SIG-M5 treated with dmso at 0.1 percent for 504 hours (cell line): ENCODE data around the gene MDM1.

Experiments used
- DNase-seq: peaks from one replicate; lab custom pipeline; 2025; ENCODE audit not compliant: unreplicated experiment; lab: John Stamatoyannopoulos, UW

Gene MDM1

GRCh38 chr12:68279227-68280054 is 52.7 kb downstream of the MDM1 start:
- no peak for DNase-seq

GRCh38 chr12:68276402-68276930 is 55.7 kb downstream of the MDM1 start:
- peak; percentile 18 for DNase-seq

- DNase-seq = no peak
Measured at GRCh38 chr12:68272732-68273131, 59.4 kb downstream of the MDM1 start.

DNA sequence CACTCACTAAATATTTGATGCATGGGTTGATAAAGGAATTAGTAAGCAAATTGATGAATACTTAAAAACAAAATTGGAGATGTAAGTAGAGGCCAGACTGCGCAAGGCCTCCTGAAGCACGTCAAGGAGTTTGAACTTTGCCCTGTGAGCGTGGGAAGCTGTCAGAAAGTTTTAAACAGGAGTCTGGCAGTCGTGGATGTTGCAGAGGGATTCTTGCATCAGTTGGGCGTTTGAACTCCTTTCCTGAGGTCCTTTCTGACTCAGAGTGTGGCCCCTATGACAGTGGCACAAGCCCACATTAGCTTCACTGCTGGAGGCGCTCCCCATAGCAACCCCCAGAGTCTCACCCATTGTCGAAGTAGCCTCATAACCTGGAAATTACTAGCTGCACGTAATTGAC is 60.8 kb downstream of the MDM1 start:
- DNase-seq = peak; percentile 47

DNA sequence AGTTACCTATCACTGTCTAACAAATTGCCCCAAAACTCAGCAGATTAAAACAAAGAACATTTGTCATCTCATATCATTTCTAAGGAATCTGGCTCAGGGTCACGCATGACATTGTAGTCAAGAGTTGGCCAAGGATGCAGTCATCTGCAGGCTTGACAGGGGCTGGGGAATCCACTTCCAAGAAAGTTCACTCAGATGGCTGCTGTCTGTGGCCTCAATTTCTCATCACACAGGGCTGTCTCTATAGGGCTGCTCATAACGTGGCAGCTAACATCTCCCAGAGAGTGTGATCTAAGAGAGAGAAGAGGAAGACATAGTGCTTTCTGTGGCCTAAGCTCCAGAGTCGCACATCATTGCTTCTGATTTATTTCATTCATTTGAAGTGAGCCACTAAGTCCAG is 61.8 kb downstream of the MDM1 start:
- no peak for DNase-seq

GRCh38 chr12:68269779-68270178 is 62.4 kb downstream of the MDM1 start:
- DNase-seq = no peak

DNA sequence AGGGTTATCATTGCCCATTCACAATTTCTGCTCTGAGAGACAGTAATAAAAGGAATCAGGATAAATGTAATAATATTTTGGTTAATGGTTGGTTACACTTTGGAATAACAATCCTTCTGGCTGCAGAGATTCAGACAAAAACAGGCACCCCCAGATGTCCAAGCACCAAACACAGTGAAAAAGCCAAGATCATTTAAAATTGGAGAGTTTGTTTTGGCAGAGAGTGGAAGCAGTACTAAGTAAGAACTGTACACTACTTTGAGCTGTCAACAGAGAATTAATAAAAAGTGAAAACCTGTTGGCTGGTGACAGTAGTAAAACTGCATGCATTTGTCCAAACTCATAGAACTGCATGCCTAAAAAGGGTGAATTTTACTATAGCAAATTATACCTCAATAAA is 63.2 kb downstream of the MDM1 start:
- no peak for DNase-seq

DNA sequence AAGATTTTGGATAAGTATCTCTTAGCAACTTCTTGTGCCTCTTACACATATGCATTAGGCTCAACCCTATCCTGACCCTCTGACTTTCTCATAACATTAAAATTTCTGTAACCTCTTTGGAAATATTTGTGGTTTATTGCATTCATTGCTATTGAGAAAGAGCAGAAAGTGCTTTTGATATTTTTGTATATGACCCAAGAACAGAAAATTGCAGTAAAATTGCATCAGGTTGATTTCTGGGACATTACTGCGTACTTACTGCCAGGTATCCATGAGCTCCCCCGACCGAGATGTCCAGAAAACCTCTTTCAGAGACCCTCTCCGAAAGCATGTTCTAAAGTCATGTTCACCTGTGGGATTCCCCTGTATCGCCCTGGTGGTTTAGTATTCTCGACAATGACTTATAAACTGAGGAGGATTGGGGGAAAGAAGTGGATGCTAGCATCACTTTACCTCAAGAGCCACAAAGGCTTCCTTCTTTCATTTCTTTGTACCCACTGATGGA is 64.2 kb downstream of the MDM1 start:
- DNase-seq = peak; percentile 78

DNA sequence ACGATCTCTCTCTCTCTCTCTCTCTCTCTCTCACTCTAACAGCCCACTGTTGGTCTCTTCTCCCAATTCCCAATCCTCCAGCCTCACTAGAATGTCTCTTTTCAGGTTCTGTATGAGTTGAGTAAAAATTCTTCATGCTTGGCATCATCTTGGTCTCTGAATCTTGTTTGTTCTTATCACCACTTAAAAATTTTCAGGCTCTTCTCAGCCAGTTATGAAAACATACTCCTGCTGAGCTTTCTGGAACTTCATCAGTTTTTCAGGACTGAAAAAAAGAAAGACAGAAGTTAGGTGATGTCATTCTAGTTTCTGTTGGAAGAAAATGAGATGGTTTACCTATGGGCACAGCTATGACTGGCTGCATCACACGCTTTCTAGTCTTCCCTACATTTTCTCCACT is 67.3 kb downstream of the MDM1 start:
- DNase-seq = no peak

GRCh38 chr12:68264158-68264855 is 67.9 kb downstream of the MDM1 start:
- no peak for DNase-seq

- DNase-seq = no peak
Measured at GRCh38 chr12:68263366-68263765, 68.8 kb downstream of the MDM1 start.

- no peak for DNase-seq
Measured at GRCh38 chr12:68261896-68262295, 70.3 kb downstream of the MDM1 start.

GRCh38 chr12:68260153-68260552 is 72.0 kb downstream of the MDM1 start:
- DNase-seq = no peak

- DNase-seq = no peak
Measured at GRCh38 chr12:68259318-68259940, 72.7 kb downstream of the MDM1 start.

DNA sequence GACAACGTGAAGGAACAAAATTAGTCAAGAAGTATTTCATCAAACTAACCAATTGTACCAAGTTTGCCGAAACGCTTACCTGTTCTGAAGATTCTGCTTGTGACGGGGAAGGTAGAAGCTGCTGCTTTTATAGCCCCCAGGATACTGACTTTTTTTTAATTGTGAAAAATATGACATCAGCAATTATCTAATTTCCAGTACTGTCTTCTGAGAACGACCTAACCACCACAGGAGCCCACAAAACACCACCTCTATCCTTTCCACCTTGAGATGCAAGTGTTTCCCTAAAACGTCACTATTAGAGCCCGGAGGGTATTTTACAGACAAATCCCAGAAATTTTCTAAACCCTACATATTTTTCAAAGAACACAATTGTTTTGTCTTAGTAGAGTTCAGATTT is 78.7 kb downstream of the MDM1 start, which contains the start of gene IL22:
Gene IL22, minus strand, starts transcription at position 101 of the 400 bp plus-strand sequence. CDS start 156 bp downstream, outside the sequence.
- no peak for DNase-seq

DNA sequence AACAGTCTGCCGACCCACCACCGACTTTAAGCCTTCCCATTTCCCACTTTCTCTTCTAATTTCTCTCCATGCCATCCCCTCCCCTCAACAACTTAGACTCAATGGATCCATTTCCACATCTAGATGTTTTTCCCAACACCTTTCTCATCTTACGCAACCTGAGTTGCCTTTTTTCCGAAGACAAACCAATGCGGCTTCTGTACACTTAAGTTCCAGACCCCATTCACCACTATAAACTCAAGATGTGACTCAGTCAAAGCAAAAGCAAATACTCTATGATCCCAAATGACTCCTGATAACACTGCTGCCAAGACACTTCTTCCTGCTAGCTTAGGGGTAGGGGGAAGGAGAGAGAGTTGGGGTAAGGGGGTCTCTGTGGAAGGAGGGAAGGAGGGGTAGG is 80.1 kb downstream of the MDM1 start:
- DNase-seq = no peak

DNA sequence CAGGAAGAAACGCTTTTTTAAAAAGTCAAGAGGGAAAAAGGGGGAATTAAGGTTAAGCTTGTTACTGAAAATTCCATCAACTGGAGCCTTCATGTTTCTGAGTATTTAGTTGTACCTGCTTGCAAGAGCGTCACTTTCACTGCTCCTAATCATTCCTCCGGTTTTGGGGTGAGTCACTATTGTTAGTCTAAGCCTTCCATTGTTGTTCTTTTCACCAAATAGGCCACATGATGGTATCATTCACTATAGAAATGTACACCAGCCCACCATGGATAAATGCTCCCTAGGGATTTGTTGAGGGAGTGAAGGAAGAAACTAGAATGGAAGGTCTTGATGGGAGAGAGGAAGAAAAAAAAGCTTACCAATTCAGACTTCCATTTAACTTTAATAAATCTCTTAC is 81.7 kb downstream of the MDM1 start:
- DNase-seq = no peak

DNA sequence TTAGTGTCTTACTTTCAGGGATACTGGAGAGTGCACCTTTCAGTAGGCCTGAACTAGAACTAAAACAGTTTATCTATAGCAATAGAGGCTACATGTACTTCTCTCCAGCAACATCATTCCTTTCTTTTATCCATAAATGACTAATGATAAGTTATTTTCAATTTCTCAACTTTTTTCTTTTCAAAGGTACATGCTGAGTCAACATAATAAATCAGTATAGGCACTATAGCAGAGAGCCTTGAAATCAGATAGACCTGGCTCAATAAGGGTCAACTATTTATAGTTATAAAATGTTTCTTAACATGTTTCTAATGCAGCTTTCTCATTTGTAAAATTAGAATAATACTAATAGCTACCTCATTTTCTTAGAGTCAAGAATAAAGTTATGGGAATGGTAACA is 84.4 kb downstream of the MDM1 start:
- DNase-seq = no peak

- DNase-seq = no peak
Measured at GRCh38 chr12:68246350-68246749, 85.8 kb downstream of the MDM1 start.

- no peak for DNase-seq
Measured at GRCh38 chr12:68245180-68246021, 86.8 kb downstream of the MDM1 start.
